ENCODE measurements around the gene CDHR4.
"Not testable (repeated sequence)": the region's sequence is repeated elsewhere in the genome, so short reads cannot be mapped to it uniquely, and the experiment has no call there.

Gene CDHR4

DNA sequence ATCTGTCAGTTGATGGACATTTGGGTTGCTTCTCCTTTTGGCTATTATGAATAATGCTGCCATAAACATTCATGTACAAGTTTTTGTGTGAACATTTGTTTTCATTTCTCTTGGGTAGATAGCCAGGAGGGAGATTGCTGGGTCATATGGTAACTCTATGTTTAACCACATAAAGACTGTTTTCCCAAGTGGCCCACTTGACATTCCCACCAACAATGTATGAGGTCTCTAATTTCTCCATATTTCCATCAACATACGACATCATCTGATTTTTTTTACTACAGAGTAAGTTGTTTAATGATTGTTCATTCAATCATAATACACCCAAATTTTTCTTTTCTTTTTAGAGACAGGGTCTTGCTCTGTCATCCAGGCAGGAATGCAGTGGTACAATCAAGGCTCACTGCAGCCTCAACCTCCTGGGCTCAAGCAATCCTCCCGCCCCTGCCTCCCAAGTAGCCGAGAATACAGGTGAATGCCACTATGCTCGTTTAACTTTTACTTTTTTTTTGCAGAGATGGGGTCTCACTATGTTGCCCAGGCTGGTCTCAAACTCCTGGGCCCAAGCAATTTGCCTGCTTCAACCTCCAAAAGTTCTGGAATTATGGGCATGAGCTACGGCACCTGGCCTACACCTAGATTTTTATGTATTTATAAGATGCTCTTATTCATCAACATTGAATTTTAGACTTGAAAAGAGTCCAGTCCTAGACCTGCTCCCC, 20.2 kb downstream of the CDHR4 start:
- DNase-seq: no peak

DNA sequence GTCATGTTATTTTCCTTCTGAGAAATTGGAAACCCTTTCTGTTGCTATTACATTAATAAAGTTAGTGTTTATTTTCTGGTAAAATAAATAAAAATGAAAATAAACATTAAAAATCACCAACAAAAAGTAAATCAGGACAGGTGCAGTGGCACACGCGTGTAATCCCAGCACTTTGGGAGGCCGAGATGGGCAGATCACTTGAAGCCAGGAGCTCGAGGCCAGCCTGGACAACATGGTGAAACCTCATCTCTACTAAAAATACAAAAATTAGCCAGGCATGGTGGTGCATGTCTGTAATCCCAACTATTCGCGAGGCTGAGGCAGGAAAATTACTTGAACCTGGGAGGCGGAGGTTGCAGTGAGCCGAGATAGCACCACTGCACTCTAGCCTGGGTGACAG, 23.6 kb downstream of the CDHR4 start:
- DNase-seq: not testable (repeated sequence)

DNA sequence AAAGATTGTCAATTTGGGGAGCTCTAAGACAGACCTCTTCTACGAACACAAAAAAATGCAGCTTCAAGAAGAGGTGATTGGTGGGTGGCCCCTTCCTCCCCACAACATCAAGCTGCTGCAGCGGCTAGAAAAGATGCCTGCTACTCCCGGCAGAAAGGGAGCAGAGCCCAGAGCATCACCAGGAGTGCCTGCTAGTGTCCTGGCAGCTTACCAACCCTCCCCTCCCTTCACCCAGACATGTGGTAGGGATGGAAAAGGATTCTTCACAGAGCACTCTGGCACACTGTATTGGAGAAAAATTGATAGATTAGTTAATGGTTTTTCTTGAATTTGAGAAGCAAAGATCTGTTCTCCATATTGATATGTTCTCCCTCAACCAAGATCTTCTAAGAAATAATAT, 24.1 kb downstream of the CDHR4 start:
- no peak for DNase-seq

DNA sequence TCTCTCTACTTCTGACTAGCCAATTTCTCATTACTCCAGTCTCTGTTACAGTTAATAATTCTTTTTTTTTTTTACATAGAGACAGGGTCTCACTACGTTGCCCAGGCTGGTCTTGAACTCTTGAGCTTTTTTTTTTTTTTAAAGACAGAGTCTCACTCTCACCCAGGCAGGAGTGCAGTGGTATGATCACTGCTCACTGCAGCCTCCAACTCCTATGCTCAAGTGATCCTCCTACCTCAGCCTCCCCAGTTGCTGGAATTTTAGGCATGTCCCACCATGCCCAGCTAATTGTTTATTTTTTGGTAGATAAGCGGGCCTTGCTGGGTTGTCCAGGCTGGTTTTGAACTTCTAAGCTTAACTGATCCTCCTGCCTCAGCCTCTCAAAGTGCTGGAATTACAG, 27.0 kb downstream of the CDHR4 start:
- DNase-seq: no peak

DNA sequence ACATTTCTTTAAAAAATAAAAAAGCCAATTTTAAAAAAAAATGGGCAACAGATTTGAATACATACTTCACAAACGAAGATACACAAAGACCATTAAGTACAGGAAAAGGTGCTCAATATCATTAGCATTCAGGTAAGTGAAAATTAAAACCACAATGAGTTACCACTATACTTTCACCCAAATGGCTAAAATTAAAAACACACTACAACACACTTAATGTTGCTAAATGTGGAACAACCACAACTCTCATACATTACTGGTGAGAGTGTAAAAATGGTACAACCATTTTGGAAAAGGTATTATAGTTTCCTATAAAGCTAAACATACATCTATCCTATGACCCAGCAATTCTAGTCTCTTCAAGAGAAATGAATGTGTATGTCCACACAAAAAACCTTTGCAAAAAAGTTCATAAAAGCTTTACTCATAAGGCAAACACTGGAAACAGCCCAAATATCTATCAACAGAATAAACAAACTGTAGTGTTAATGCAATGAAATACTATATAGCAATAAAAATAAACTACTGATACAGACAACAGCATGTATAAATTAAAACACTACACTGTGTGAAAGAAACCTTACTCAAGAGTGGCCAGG, 28.2 kb downstream of the CDHR4 start:
- DNase-seq: no peak

DNA sequence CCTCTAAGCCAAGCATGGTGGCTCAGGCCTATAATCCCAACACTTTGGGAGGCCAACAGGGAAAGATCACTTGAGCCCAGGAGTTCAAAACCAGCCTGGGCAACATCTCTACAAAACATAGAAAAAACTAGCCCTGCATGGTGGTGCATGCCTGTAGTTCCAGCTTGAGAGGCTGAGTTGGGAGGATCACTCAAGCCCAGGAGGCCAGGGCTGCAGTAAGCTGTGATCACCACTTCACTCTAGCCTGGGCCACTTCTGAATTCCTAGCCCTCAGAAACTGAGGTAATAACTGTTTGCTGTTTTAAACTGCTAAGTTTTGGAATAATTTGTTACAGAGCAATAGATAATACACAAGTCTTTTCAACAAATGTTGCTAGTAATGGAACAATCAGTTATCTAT, 29.7 kb downstream of the CDHR4 start:
- DNase-seq: no peak

DNA sequence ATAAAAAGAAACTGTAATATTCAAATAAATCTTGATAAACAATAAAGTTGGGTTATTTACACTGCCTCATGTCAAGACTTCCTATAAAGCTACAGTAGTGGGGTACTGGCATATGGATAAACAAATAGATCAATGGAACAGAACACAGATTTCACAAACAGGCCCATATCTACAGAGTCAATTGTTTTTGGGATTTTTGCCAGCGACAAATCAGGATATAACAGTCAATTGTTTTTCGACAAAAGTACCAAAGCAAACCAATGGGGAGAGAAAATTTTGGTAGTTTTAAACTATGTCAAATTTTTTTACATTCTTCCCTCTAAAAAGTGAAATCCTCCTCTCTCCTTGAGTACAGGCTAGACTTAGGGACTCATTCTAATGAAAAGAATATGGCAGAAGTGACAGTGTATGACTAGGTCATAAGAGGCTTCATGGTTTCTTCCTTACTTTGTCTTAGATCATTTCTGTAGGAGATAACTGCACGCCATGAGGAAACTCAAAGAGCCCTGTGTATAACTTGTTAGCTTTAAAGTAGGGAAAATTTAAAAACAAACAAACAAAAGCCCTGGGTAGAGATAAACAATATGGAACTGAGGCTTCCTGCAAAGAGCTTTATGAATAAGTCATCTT, 30.3 kb downstream of the CDHR4 start:
- DNase-seq: no peak

DNA sequence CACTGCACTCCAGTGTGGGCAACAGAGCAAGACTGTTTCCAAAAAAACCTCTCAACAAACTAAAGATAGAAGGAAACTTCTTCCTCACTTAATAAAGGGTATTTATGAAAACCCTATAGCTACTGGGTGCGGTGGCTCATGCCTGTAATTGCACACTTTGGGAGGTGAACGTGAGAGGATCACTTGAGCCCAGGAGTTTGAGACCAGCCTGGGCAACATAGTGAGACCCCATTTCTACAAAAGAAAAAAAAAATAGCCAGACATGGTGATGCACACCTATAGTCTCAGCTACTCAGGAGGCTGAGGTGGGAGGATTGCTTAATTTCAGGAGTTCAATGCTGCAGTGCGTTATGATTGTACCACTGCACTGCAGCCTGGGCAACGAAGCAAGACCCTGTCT, 35.7 kb downstream of the CDHR4 start:
- DNase-seq: no peak

DNA sequence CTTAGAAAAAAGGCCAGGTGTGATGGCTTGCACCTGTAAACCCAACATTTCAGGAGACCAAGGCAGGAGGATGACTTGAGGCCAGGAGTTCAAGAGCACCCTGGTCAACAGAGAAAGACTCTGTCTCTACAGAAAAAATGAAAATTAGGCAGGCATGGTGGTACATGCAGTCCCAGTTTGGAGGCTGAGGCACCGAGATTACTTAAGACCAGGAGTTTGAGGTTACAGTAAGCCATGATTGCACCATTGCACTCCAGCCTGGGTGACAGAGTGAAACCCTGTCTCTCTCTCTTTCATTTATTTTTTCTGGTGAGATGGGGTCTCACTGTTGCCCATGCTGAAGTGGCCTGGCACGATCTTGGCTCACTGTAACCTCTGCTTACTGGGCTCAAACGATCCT, 38.0 kb downstream of the CDHR4 start:
- DNase-seq: no peak

DNA sequence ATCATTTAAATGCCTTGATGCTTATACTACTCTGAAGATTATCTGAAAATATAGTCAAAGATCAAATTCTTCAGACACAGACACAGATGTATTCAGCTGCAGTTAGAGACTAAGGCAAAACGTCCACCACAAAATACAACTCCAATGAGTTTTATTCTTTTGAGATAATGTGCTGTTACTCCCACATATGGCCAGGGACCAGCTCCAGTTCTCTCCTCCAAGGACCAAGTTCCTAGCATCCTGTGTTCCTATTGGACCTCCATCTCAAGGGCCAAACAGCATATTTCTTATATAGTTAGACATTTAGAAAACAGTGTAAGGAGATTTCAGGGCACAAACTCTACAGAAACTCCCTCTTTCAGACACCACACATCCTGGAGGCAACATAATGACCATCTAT, 40.4 kb downstream of the CDHR4 start:
- no peak for DNase-seq

DNA sequence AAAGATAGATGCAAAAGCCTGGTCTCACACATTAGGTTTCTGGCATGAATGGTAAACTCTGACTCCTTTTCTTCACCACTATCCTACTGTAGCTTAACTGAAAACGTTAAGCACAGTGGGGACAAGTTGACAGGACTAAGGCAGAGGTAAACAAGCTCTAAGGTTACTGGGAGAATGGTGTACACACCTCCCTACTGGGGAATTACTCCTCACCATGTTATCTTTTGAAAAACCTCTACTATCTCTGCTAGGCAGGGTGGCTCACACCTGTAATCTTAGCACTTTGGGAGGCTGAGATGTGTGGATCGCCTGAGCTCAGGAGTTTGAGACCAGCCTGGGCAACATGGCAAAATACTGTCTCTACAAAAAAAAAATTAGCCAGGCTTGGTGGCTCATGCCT, 42.5 kb downstream of the CDHR4 start:
- DNase-seq: no peak

DNA sequence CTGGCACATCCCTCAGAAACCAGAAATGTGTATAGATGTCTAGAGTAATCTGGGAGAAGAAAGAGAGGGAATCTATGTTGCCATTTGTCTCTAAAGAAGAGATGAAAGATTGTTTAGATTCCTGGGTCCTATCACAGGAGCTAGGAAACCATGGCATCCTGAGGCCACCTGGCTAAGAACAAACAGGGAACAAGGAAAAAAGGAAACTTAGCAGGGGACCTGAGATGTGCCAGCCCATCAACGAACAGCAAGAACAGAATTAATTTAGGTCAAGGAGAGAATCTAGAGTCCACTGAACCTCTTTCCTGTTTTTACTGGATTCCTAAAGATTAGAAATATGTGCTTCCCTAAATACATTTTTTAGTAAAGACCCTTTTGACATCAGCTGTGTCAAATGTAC, 43.6 kb downstream of the CDHR4 start:
- DNase-seq: no peak

DNA sequence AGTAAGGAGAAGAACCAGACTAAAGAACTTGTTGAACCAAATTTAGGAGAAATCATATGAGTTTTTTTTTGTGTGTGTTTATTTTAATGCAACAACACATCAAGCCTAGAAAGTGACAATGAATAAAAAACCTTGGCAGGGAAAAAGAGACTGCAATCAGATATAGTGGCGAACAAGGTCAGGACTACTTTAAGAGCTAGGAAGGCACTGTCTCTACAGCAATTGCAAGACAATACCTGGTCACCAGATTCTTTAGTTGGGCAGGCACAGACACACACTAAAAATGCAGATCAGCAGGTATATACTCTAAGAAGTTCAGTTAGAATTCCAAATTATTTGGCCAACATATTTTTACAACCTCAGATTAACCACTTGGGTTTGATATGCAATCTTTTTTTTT, 45.1 kb downstream of the CDHR4 start:
- no peak for DNase-seq

DNA sequence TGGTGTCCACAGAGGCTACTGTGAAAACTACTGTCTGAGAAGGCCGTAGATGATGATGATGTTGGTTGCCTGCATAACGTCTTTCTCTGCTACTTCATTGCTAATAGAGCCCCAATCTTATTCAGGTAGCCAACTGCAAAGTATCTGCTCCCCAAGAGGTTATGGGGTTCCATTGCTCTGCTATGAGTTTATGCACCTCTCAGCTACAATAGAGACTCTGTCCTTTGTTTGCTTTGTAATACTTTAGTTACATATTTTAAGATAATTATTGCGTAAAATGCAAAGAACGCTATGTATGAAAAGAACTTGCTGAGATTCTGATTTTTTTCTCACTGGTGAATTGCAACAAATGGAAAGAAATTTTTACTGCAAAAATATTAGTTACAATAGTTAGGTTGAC, 48.2 kb downstream of the CDHR4 start:
- no peak for DNase-seq

DNA sequence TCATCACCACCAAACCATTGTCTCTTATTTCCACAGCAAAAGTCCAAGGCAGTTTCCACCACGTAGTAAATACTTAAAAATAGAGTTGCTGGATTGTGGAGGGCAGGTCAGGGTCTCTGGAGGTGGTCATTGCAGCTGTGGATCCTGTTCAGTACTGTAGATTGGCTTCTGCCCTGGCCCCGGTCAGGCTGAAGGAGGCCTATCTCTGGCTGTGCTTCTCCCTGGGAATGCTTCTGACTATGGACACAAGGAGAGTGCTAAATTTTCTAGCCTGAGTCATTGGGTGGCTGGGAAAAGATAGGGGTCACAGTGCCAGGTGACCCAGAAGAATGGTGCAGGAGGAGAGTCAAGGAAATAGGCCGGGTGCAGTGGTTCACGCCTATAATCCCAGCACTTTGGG, 49.6 kb downstream of the CDHR4 start:
- DNase-seq: no peak

DNA sequence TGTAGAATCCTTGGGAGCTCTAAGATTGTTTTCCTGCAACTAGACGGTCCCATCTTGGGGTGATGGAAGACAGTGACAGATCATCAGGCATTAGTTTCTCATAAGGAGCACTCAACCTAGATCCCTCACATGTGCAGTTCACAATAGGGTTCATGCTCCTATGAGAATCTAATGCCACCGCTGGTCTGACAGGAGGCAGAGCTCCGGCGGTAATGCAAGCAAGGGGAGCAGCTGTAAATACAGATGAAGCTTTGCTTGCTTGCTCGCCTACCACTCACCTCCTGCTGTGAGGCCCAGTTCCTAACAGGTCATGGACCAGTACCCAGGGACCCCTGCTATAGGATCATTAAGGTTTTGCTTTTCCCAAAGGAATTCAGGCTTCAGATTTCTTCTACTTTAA, 50.8 kb downstream of the CDHR4 start:
- not testable (repeated sequence) for DNase-seq

DNA sequence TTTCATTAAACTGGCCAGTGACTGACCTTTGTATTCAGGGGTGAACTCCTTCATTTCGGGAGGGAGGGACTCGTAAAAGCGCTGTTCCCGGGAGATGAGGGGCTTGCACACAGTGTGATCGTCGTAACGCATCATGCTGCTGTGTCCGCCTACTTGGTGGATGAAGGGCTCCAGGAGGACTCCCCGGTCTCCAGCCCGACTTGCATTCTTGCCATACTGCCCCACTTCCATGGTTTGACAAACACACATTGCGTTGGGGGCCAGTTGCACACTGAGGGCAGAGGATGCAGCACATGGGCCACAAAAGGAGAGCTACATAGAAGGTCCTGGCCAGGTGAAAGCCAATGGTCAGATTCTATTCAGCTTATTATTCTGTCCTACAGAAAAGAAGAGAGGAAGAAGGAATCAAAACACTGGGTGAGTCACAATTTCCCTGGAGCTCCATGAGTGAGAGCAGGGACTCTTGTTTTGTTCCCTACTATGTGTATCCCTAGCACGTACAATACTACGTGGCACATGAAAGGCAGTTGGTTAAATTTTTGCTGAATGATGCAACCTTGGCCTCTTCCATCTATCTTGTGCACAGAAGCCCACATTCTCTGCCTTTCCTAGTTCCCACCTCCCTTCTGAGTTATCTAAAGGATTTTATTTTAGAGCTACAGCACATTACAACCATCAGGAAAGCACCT, 51.7 kb downstream of the CDHR4 start:
- no peak for DNase-seq

DNA sequence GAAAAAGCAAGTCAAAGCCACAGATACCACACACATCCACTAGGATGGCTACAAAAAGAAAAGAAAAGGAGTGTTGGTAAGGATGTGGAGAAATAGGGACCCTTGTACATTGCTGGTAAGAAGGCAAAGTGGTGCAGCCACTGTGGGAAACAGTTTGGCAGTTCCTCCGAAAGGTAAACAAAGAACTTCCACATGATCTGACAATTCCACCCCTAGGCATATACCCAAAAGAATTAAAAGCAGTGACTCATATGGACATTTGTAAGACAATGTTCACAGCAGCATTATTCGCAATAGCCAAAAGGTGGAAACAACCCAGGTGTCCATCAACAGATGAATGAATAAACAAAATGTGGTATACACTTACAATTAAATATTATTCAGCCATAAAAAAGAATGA, 53.7 kb downstream of the CDHR4 start:
- DNase-seq: no peak
